ENCODE results near the gene VSTM2B. TPM values are rescaled to one million over a fixed set of nuclear protein-coding genes. Genes with fewer than 3 reads are reported as not detected.

VSTM2B gene
- polyA plus RNA-seq, 1 donor (not counting 4 experiments of a cell fraction or from before 2014, with no cell fraction given): not detected

DNA sequence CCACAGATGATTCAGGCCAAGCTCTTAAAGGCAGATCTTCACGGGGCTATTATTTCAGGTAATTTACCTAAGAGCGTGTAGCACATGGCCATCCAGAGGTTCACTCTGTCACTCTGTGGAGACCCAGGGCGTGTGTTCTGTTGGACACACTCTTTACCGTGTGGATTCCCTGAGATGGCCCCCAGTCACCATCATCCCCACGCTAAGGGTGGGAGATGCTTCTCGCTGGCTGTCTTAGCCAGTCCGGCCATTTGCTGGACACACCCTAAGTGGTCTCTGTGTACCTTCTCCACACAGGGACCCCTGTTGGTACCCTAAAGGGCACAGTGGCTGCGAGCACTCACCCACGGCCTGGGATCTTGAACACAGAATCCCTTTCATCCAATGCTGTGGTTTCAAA, 86.3 kb downstream of the VSTM2B start:
- no peak for DNase-seq (ENCODE audit: low read depth, low spot score)

DNA sequence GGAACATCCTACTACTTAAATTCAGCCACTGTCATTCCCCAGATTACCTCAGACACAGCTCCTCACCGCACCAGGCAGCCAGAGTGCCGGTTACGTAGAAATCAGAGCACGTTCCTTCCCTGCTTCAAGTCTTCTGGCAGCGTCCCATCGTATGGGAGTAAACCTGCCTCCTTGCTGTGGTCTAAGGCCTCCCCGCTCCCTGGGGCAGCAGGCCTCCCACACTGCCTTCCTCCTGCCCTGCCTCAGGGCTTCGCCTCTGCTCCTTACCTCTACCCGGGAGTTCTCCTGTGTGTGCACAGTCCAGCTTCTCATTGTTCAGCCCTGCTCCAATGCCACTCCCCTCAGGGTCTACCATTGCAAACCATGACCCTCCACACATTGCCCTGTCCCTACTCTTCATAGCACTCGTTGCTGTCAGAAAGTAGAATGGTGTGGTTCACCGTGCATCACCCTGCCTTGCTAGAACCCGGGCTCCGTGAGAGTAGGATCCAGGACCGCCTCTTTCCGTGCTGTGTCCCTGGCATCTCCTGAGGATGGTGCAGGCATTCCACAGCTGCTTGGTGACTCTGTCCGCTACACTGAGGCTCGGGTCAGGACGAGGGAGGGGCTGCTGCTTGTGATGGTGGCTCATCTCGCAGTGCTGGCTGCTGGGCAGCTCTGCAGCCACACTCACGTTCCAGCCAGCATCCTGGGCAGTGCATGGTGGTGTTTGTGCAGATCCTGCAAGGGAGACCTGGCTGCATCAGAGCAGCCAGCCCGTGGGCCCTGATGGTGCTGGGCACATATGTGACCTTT, 87.2 kb downstream of the VSTM2B start:
- no peak for DNase-seq (ENCODE audit: low read depth, low spot score)
- Histone ChIP-seq H3K27ac (ENCODE audit: control insufficient read depth, insufficient read depth, low read length) (no peak overlapping the region), H3K9me3 (ENCODE audit: control insufficient read depth, low read depth, low read length) (no peaks in the 10 kb centered on the region), H3K9me1 (ENCODE audit: control insufficient read depth, extremely low read depth, insufficient read depth, low read length) (no peaks in the 10 kb centered on the region), H3K4me3 (ENCODE audit: control insufficient read depth in 2 of 3, extremely low read depth in 1 of 3, insufficient read depth in 2 of 3, low read depth in 1 of 3, low read length in 3 of 3) (no peak overlapping the region), H3K9ac (ENCODE audit: control insufficient read depth, extremely low read depth, insufficient read depth, low read length) (no peak overlapping the region), H3K36me3 (ENCODE audit: control insufficient read depth in 2 of 2, extremely low read depth in 1 of 2, insufficient read depth in 2 of 2, low read length in 2 of 2) (peaks cover 36 to 41% of the 10 kb centered on the region in 2 experiments), H3K4me1 (ENCODE audit: control insufficient read depth, extremely low read depth, insufficient read depth, low read length) (no peaks in the 10 kb centered on the region), H3K79me2 (ENCODE audit: control insufficient read depth, insufficient read depth, low read length) (no peaks in the 10 kb centered on the region), H2AFZ (ENCODE audit: control insufficient read depth, low read length) (no peak overlapping the region), H3K4me2 (ENCODE audit: control insufficient read depth, extremely low read depth, insufficient read depth, low read depth, low read length) (no peak overlapping the region), H4K20me1 (ENCODE audit: control insufficient read depth, extremely low read depth, insufficient read depth, low read length) (no peaks in the 10 kb centered on the region), H3K27me3 (ENCODE audit: control insufficient read depth, extremely low read depth, insufficient read depth, low read length) (no peaks in the 10 kb centered on the region)
- FAIRE-seq: no peak
- dilution Hi-C loops (cut with MboI; ENCODE audit: extremely low pct_ligation_motif_present, low sequenced_read_pairs): no loop called here
- TF ChIP-seq, protein P1, sequence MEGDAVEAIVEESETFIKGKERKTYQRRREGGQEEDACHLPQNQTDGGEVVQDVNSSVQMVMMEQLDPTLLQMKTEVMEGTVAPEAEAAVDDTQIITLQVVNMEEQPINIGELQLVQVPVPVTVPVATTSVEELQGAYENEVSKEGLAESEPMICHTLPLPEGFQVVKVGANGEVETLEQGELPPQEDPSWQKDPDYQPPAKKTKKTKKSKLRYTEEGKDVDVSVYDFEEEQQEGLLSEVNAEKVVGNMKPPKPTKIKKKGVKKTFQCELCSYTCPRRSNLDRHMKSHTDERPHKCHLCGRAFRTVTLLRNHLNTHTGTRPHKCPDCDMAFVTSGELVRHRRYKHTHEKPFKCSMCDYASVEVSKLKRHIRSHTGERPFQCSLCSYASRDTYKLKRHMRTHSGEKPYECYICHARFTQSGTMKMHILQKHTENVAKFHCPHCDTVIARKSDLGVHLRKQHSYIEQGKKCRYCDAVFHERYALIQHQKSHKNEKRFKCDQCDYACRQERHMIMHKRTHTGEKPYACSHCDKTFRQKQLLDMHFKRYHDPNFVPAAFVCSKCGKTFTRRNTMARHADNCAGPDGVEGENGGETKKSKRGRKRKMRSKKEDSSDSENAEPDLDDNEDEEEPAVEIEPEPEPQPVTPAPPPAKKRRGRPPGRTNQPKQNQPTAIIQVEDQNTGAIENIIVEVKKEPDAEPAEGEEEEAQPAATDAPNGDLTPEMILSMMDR (optimal IDR thresholded peaks at IDR 0.05 in 1 of 3, IDR thresholded peaks at IDR 0.05 in 1 of 3, conservative IDR thresholded peaks at IDR 0.05 in 1 of 3; ENCODE audit: extremely low read depth in 1 of 3, insufficient read depth in 2 of 3, low read length in 3 of 3): no peak
- TF ChIP-seq EZH2 (IDR thresholded peaks at IDR 0.05; ENCODE audit: low read length): no peak

More for the DNA sequence above, 86.3 kb downstream of the VSTM2B start:
- Histone ChIP-seq H3K4me1 (ENCODE audit: control insufficient read depth, extremely low read depth, insufficient read depth, low read length) (peaks cover 1% of the 10 kb centered on the region), H3K79me2 (ENCODE audit: control insufficient read depth, insufficient read depth, low read length) (peaks cover 3% of the 10 kb centered on the region), H3K27me3 (ENCODE audit: control insufficient read depth, extremely low read depth, insufficient read depth, low read length) (no peaks in the 10 kb centered on the region), H3K4me2 (ENCODE audit: control insufficient read depth, extremely low read depth, insufficient read depth, low read depth, low read length) (no peak overlapping the region), H3K4me3 (ENCODE audit: control insufficient read depth in 2 of 3, extremely low read depth in 1 of 3, insufficient read depth in 2 of 3, low read depth in 1 of 3, low read length in 3 of 3) (no peak overlapping the region), H4K20me1 (ENCODE audit: control insufficient read depth, extremely low read depth, insufficient read depth, low read length) (no peaks in the 10 kb centered on the region), H3K9me3 (ENCODE audit: control insufficient read depth, low read depth, low read length) (no peaks in the 10 kb centered on the region), H2AFZ (ENCODE audit: control insufficient read depth, low read length) (no peak overlapping the region), H3K27ac (ENCODE audit: control insufficient read depth, insufficient read depth, low read length) (no peak overlapping the region), H3K36me3 (ENCODE audit: control insufficient read depth in 2 of 2, extremely low read depth in 1 of 2, insufficient read depth in 2 of 2, low read length in 2 of 2) (peaks cover 36 to 41% of the 10 kb centered on the region in 2 experiments), H3K9me1 (ENCODE audit: control insufficient read depth, extremely low read depth, insufficient read depth, low read length) (no peaks in the 10 kb centered on the region), H3K9ac (ENCODE audit: control insufficient read depth, extremely low read depth, insufficient read depth, low read length) (no peak overlapping the region)
- TF ChIP-seq, protein P1 (optimal IDR thresholded peaks at IDR 0.05 in 1 of 3, IDR thresholded peaks at IDR 0.05 in 1 of 3, conservative IDR thresholded peaks at IDR 0.05 in 1 of 3; ENCODE audit: extremely low read depth in 1 of 3, insufficient read depth in 2 of 3, low read length in 3 of 3): no peak
- no peak for TF ChIP-seq EZH2 (IDR thresholded peaks at IDR 0.05; ENCODE audit: low read length)
- no peak for FAIRE-seq
- dilution Hi-C loops (cut with MboI; ENCODE audit: extremely low pct_ligation_motif_present, low sequenced_read_pairs): no loop called here
